GM19324 (cell line): ENCODE data around the gene TPX2.

Experiments
- ATAC-seq: cut with Tn5 transposase; IDR thresholded peaks from one replicate; pipeline ENCODE4 v1.9.1; 2021; ENCODE audit warnings: mild to moderate bottlenecking, moderate library complexity; ENCODE audit not compliant: unreplicated experiment, low FRiP score

TPX2 gene

GRCh38 chr20:31705598-31706597 is 33.2 kb upstream of the TPX2 start:
- ATAC-seq = peak; percentile 86

GRCh38 chr20:31706607-31707257 is 32.4 kb upstream of the TPX2 start:
- ATAC-seq = no peak

GRCh38 chr20:31707258-31707615 is 31.9 kb upstream of the TPX2 start:
- ATAC-seq = no peak

DNA sequence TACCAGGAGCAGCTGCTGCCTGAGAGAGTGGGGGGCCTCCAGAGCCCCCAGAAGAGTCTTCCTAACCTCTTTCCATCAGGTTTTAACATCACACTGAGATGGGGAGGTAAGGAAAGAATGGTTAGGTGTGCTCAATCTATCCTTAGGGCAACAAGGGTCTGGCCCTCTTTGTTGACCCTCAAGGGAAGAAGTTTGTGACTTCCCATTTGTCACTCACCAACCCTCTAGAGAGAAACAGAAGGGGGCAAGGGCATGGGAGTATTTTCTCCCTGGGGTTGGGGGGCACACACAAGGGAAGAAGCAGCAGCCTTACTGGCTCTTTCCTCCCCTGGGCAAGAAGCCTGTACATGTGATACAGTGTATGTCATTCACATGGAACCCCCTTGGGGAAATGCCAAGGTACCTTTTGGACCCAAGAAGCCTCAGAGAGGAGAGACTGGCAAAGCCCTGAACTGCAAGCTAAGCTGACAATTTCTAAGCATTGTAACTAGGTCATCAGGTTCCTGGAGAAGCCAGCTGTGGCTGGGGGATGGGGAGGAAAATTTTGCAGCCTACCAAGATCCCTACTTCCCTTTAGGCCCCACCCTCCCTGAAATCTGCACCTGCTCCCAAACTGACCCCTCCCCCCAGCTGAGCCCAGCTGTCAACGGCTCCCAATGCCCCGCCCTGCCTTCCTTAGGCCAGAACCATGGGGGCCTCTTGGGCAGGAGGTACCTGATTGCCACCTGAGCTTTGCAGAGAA is 30.9 kb upstream of the TPX2 start:
- ATAC-seq = no peak

- no peak for ATAC-seq
These were observed 30.2 kb upstream of the TPX2 start for GRCh38 chr20:31708736-31709534.

- ATAC-seq = no peak
These were observed 29.2 kb upstream of the TPX2 start for GRCh38 chr20:31709939-31710338.

DNA sequence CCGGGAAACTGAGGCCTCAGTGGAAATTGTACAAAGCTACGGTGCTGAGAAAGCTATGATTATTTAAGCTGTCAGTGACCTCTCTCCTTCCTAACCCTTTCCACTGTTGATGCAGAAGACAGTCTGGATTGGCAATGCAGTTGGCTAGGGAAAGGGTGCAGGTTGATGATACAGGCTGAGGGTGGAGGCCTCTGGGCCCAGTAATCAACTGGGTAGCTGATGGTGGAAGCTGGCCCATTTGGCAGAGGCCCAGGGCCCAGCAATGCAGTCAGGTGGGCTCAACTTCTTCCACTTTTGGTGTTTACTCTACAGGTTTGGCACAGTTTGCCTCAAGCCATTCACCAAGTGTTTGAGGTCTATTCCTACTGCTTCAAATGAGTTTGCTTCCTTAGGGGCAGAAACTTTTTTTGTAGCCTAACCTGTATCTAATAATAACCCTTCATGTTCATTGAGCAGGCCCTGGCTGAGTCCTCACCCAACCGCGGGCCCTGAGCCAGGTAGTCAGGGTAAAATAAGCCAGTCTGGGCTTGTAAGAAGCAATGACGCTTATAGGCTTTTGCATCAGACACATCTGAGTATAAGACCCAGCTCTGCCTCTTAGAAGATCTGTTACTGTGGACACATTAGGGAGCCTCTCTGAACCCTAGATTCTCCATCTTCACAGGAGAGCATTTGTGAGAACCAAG is 28.5 kb upstream of the TPX2 start:
- no peak for ATAC-seq

DNA sequence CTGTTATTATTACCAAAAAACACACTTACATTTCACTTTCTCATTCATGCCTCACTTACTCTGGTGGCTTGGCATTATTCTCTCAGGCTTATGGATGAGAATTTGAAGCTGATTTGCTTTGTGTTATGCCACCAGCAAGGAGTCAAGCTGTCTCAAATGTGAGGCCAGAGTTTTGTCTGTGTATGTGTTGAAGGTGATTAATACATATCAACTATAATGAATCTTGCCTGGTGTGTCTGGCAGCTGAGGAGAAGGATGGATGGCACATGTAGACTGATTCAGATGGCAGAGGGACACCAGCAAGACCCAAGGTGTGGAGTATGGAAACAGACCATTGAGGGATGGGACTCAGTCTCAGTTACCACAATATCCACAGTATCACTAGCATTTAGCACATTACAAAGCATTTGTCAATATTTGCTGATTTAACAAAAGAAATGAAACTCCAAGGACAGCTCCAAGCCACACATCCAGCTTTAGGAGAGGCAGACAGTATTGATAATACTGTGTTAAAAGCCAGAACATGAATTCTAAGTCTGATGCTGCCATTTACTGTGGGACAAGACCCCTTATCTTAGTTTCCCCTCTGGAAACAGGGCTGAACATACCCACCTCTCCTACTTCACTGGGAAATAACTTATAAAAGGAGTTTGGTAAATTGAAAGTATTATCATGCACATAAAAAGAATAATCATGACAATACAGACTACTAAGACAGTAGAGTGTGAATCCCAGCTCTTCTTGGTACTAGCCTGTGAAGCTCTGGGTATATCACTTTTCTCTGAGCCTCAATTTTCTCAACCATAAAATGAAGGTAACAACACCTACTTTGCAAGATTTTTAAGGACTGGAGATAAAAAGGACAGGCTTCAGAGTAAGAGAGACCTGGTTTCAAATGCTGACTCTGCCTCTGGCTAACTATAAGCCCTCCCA is 27.6 kb upstream of the TPX2 start:
- ATAC-seq = no peak

- no peak for ATAC-seq
These were observed 27.0 kb upstream of the TPX2 start for GRCh38 chr20:31712112-31712553.

- no peak for ATAC-seq
These were observed 26.4 kb upstream of the TPX2 start for GRCh38 chr20:31712564-31713311.

GRCh38 chr20:31713312-31714273 is 25.5 kb upstream of the TPX2 start:
- no peak for ATAC-seq

GRCh38 chr20:31715766-31716165 is 23.3 kb upstream of the TPX2 start:
- ATAC-seq = no peak

- no peak for ATAC-seq
These were observed 22.7 kb upstream of the TPX2 start for GRCh38 chr20:31716351-31716750.

- ATAC-seq = no peak
These were observed 22.1 kb upstream of the TPX2 start for GRCh38 chr20:31716818-31717477.

DNA sequence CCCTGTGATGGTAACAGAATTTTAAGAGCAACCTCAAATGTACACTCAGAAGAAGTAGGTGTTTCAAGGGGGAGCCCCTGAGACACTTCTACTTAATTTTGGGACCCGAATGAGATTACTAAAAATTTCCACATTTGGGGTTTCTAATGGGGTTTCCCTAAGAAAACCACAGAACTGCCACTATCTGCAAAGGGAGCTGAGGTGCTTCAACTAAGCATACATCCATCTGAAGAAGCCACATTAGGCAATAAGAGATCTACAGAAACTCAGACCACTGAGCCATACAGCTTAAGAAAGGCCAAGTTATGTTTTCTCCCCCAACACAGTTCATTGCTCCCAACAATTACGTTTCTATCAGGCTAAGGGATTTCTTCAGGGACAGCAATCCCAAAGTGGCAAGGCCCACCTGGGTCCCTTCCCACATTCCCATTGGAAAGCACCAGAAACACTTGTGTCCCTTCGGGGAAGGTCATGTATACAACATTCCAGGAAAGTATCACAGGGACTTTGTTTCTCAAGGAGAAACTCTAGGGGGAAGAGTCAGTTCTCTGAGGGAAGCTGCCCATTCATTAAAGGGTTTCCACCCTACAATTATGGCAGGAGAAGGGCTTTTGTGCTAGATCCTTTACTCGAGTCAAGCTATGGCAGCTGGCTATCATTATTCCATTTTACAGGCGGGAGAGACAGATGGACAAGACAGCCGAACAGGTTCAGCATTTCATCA is 21.4 kb upstream of the TPX2 start:
- ATAC-seq = no peak
